Thyroid gland (tissue), 4 donors: ENCODE results near the gene AP2A2.

Experiments
- CTCF ChIP-seq, 6 experiments: fragments of 200-600 bp in 3 of 6; fragments of 450-650 bp in 3 of 6; sonication (generic) in 3 of 6; IDR thresholded peaks; one replicate each; pipeline ENCODE4 v1.5.1; 2016 to 2019; ENCODE audit warnings: antibody characterized with exemption in 6 of 6, mild to moderate bottlenecking in 2 of 6, inconsistent platforms in 1 of 6, moderate library complexity in 1 of 6
- POLR2A ChIP-seq, 2 donors: fragments of 450-650 bp; IDR thresholded peaks; one replicate each; pipeline ENCODE4 v1.6.1; 2017; ENCODE audit warnings: antibody characterized with exemption in 2 of 2, mild to moderate bottlenecking in 2 of 2, moderate library complexity in 1 of 2

GRCh38 chr11:1027483-1028290 is 102.0 kb downstream of the AP2A2 start:
- TF ChIP-seq CTCF (IDR thresholded peaks at IDR 0.05) (no peak), POLR2A (IDR thresholded peaks at IDR 0.05) (no peak)
